GM12878 (cell line): Measurements from ENCODE around the gene EPHB1. TPM values are rescaled to one million over a fixed set of nuclear protein-coding genes. Genes with fewer than 3 reads are reported as not detected.

Experiments used
- ATAC-seq: fragments of 200-7000 bp; cut with Tn5 transposase; 3 replicates; pipeline ENCODE4 v1.9.1; 2020; ENCODE audit warnings: mild to moderate bottlenecking, moderate library complexity
- BruUV-seq: library from RNA; stranded (reverse); fragments of 400-500 nt; replicated peaks from 2 replicates; lab custom pipeline; 2021; lab: Mats Ljungman, UMichigan
- CTCF ChIA-PET: fragments of 300-600 bp; sonication (Branson Sonifier 250); formaldehyde crosslinking; extraction: SDS; loops from one replicate; lab custom pipeline; 2021; ENCODE audit warnings: inconsistent platforms; lab: Yijun Ruan, JAX
- POLR2A ChIA-PET: fragments of 350-600 bp; formaldehyde crosslinking; extraction: SDS; loops from one replicate; lab custom pipeline; 2021; ENCODE audit warnings: inconsistent platforms; lab: Charles Lee
- RAD21 ChIA-PET: fragments of 300-600 bp; sonication (Branson Sonifier 250); formaldehyde crosslinking; loops from one replicate; lab custom pipeline; 2023; ENCODE audit warnings: antibody characterized with exemption; ENCODE audit not compliant: unreplicated experiment; lab: Charles Lee
- SMC1A ChIA-PET: fragments of 300-600 bp; sonication (Branson Sonifier 250); formaldehyde crosslinking; loops from one replicate; lab custom pipeline; 2023; ENCODE audit not compliant: unreplicated experiment, uncharacterized antibody; lab: Charles Lee
- DNase-seq: peaks from one replicate; pipeline ENCODE4 v3.0.0-alpha.2; 2011; ENCODE audit warnings: low read depth, low spot score
- FAIRE-seq: peaks from 3 replicates; lab custom pipeline; 2011; peaks lifted over from hg19 to GRCh38; lab: Jason Lieb, UNC
- H2AFZ ChIP-seq: 2 replicates; pipeline ENCODE4 v1.6.0; 2011; ENCODE audit warnings: low read depth, low read length, control low read depth; ENCODE audit not compliant: control insufficient read depth
- H3K27ac ChIP-seq: 2 replicates; pipeline ENCODE4 v1.5.1; 2011; ENCODE audit warnings: control low read depth; ENCODE audit not compliant: control insufficient read depth, insufficient read depth
- H3K27me3 ChIP-seq, 2 experiments: replicated peaks in 1 of 2; 2 replicates each; pipeline versions ENCODE4 v1.6.0 to v1.6.1; 2011; ENCODE audit warnings: low read length in 1 of 2; ENCODE audit not compliant: control insufficient read depth in 2 of 2, insufficient read depth in 2 of 2
- H3K36me3 ChIP-seq, 2 experiments: 2 replicates each; pipeline ENCODE4 v1.5.1; 2011; ENCODE audit warnings: low read length in 1 of 2; ENCODE audit not compliant: control insufficient read depth in 2 of 2, insufficient read depth in 2 of 2
- H3K4me1 ChIP-seq: 2 replicates; pipeline ENCODE4 v1.6.1; 2011; ENCODE audit warnings: mild to moderate bottlenecking, low read length, moderate library complexity, mixed read lengths; ENCODE audit not compliant: control insufficient read depth, insufficient read depth
- H3K4me2 ChIP-seq: 2 replicates; pipeline ENCODE4 v1.6.0; 2011; ENCODE audit warnings: control low read depth; ENCODE audit not compliant: control insufficient read depth, insufficient read depth
- H3K4me3 ChIP-seq: fragments of 200-600 bp; sonication (generic); 2 replicates; pipeline ENCODE4 v1.5.1; 2016
- H3K79me2 ChIP-seq: 2 replicates; pipeline ENCODE4 v1.6.0; 2011; ENCODE audit warnings: low read length; ENCODE audit not compliant: control insufficient read depth, insufficient read depth
- H3K9ac ChIP-seq: 2 replicates; pipeline ENCODE4 v1.8.0; 2011; ENCODE audit warnings: low read length, control low read depth, mixed read lengths; ENCODE audit not compliant: control insufficient read depth, insufficient read depth
- H3K9me3 ChIP-seq: replicated peaks from 3 replicates; pipeline ENCODE4 v1.5.1; 2011; ENCODE audit warnings: mild to moderate bottlenecking, low read length; ENCODE audit not compliant: control insufficient read depth, insufficient read depth
- H4K20me1 ChIP-seq: 2 replicates; pipeline ENCODE4 v1.6.0; 2011; ENCODE audit not compliant: control insufficient read depth, insufficient read depth
- CBX5 ChIP-seq: sonication (generic); IDR thresholded peaks from 2 replicates; pipeline ENCODE4 v1.6.1; 2016; ENCODE audit warnings: low read depth, moderate library complexity, mild to moderate bottlenecking, inconsistent platforms
- CUX1 ChIP-seq: IDR thresholded peaks from 2 replicates; pipeline ENCODE4 v1.6.1; 2012; ENCODE audit warnings: improper control_type of control experiment, low read depth, low read length; ENCODE audit not compliant: insufficient replicate concordance
- E4F1 ChIP-seq: fragments of 450-650 bp; IDR thresholded peaks from 2 replicates; pipeline ENCODE4 v1.6.1; 2018; ENCODE audit warnings: borderline replicate concordance, mild to moderate bottlenecking; ENCODE audit not compliant: partially characterized antibody
- ELK1 ChIP-seq: IDR thresholded peaks from 2 replicates; pipeline ENCODE4 v1.6.1; 2012; ENCODE audit warnings: low read depth, low read length, improper control_type of control experiment
- HCFC1 ChIP-seq: fragments of 150-350 bp; IDR thresholded peaks from 2 replicates; pipeline ENCODE4 v1.6.1; 2014; ENCODE audit warnings: low read length
- IRF4 ChIP-seq: IDR thresholded peaks from 2 replicates; pipeline ENCODE4 v1.6.1; 2011; ENCODE audit warnings: low read depth, low read length
- JUND ChIP-seq: IDR thresholded peaks from 2 replicates; pipeline ENCODE4 v1.6.1; 2012; ENCODE audit warnings: low read depth, mild to moderate bottlenecking, low read length, improper control_type of control experiment, moderate library complexity
- KDM1A ChIP-seq: fragments of 200-600 bp; sonication (generic); IDR thresholded peaks from 2 replicates; pipeline ENCODE4 v1.6.1; 2016; ENCODE audit warnings: borderline replicate concordance
- MEF2A ChIP-seq: IDR thresholded peaks from 2 replicates; pipeline ENCODE4 v1.6.1; 2011; ENCODE audit warnings: low read depth, mild to moderate bottlenecking, low read length, moderate library complexity; ENCODE audit not compliant: insufficient read depth
- REST ChIP-seq: IDR thresholded peaks from 2 replicates; pipeline ENCODE4 v1.6.1; 2012; ENCODE audit warnings: mild to moderate bottlenecking, low read depth, low read length
- ZSCAN29 ChIP-seq: fragments of 450-650 bp; IDR thresholded peaks from 2 replicates; pipeline ENCODE4 v1.6.1; 2017; ENCODE audit warnings: mild to moderate bottlenecking, moderate library complexity
- WGBS: methylation state at CpG from one replicate; pipeline ENCODE4 v1.1.6; 2016; ENCODE audit warnings: low lambda C conversion rate; ENCODE audit not compliant: insufficient replicate concordance, insufficient coverage; ENCODE audit errors: missing lambda C conversion rate; 5-methylcytosine and 5-hydroxymethylcytosine counted together
- in situ Hi-C: fragments of 300-500 bp; cut with MboI; formaldehyde crosslinking; loops from 9 replicates; pipeline ENCODE4 v1.14.3; 2018; ENCODE audit warnings: mixed read lengths
- intact Hi-C: fragments of 100-400 bp; cut with micrococcal nuclease; formaldehyde crosslinking; loops from one replicate; pipeline ENCODE4 v1.14.2; 2022; ENCODE audit not compliant: unreplicated experiment
- polyA plus RNA-seq, 11 experiments: library from polyadenylated mRNA; depleted of rRNA in 4 of 11; unstranded in 6 of 11; stranded (reverse) in 5 of 11; fragments of >200 nt; fragmentation: Nextera tagmentation in 4 of 11; fragmentation: Illumina TruSeq in 1 of 11; extraction: Ambion mirVana in 4 of 11; extraction: Trizol in 1 of 11; gene quantifications; 1 replicate in 1 of 11; 2 replicates in 10 of 11; pipeline versions ENCODE4 v1.2.1 to v1.2.3, GENCODE V29; 2011 to 2016; ENCODE audit warnings: inconsistent platforms in 2 of 11, missing spikeins in 2 of 11, low read depth in 1 of 11
- total RNA-seq, 4 experiments: library from RNA; depleted of rRNA in 3 of 4; stranded (reverse); fragments of >200 nt in 3 of 4; fragmentation: Illumina TruSeq in 1 of 4; extraction: Trizol in 1 of 4; gene quantifications; 2 replicates each; pipeline versions ENCODE4 v1.2.1 to v1.2.3, GENCODE V29; 2013 to 2021

EPHB1 gene
- total and polyA plus RNA-seq, 10 of the 15 experiments (the other 5 are each of a cell fraction or from before 2014, with no cell fraction given) = 0.33 to 23.8 (median 1.2) TPM

- FAIRE-seq = no peak
- SMC1A ChIA-PET = interaction anchor here (1.0 to 2.7 kb wide), 6 partner anchors 7 to 42 kb away, joined by 3 to 8 read pairs (median 4); no protein-coding TSS in a partner anchor
- TF ChIP-seq KDM1A = no peak
- no peak for TF ChIP-seq REST
- TF ChIP-seq ELK1 = no peak
- no peak for TF ChIP-seq JUND
- TF ChIP-seq ZSCAN29 = no peak
- TF ChIP-seq MEF2A = no peak
- no peak for TF ChIP-seq HCFC1
- TF ChIP-seq IRF4 = no peak
- no peak for TF ChIP-seq E4F1
- no peak for TF ChIP-seq CUX1
- no peak for TF ChIP-seq CBX5
Measured at GRCh38 chr3:134849561-134849960, 54.5 kb downstream of the EPHB1 start.

More at GRCh38 chr3:134849561-134849960, 54.5 kb downstream of the EPHB1 start:
- Histone ChIP-seq H3K9me3 (no peaks in the 10 kb centered on the region), H3K4me3 (no peak overlapping the region), H3K4me1 (peaks cover 25% of the 10 kb centered on the region), H3K4me2 (no peak overlapping the region), H3K27me3 (no peaks in the 10 kb centered on the region), H3K36me3 (peaks cover 0 to 2% of the 10 kb centered on the region in 2 experiments; a peak in 2 of 4 replicates), H3K9ac (no peak overlapping the region), H3K27ac (no peak overlapping the region), H2AFZ (no peak overlapping the region), H4K20me1 (no peaks in the 10 kb centered on the region), H3K79me2 (peaks cover 22% of the 10 kb centered on the region)
- no peak for DNase-seq
- intact Hi-C loops = no loop called here
- in situ Hi-C loops = no loop called here
- RAD21 ChIA-PET = interaction anchor here (1.0 to 8.6 kb wide), 2 partner anchors 51 to 55 kb away, joined by 4 to 146 read pairs; partner anchors contain the start of gene EPHB1
- CTCF ChIA-PET = interaction anchor here (0.6 to 2.6 kb wide), 7 partner anchors 9 to 127 kb away, joined by 3 to 18 read pairs (median 4); partner anchors contain the start of gene EPHB1
- POLR2A ChIA-PET = interaction anchor here (1.1 kb wide), 1 partner anchor 21 kb away, joined by 3 read pairs; no protein-coding TSS in a partner anchor
- 78% methylated on average over 6 of the region's 6 CpGs for WGBS
- no TSS peak for BruUV-seq
- no peak for ATAC-seq
